Spleen (tissue), 11 donors: ENCODE data around the gene DTL. TPM values are rescaled to one million over a fixed set of nuclear protein-coding genes. Genes with fewer than 3 reads are reported as not detected.

Experiments used
- DNase-seq: peaks from one replicate; pipeline ENCODE4 v3.0.0-alpha.2; 2020
- H3K27ac ChIP-seq, 8 donors: fragments of 200-600 bp; sonication (generic) in 7 of 8; 1 replicate in 4 of 8; 2 replicates in 4 of 8; pipeline versions ENCODE4 v1.5.0 to v1.8.0; 2016 to 2021; ENCODE audit warnings: inconsistent platforms in 4 of 8, mild to moderate bottlenecking in 4 of 8, moderate library complexity in 1 of 8
- H3K27me3 ChIP-seq, 7 donors: fragments of 200-600 bp; sonication (generic) in 6 of 7; replicated peaks in 1 of 7; 1 replicate in 4 of 7; 2 replicates in 3 of 7; pipeline versions ENCODE4 v1.5.0 to v1.8.0; 2016 to 2021; ENCODE audit warnings: inconsistent platforms in 3 of 7, mild to moderate bottlenecking in 1 of 7
- H3K36me3 ChIP-seq, 6 donors: fragments of 200-600 bp; sonication (generic) in 5 of 6; 1 replicate in 4 of 6; 2 replicates in 2 of 6; pipeline versions ENCODE4 v1.5.0 to v1.8.0; 2016 to 2021; ENCODE audit warnings: inconsistent platforms in 2 of 6
- H3K4me1 ChIP-seq, 6 donors: fragments of 200-600 bp; sonication (generic) in 5 of 6; 1 replicate in 3 of 6; 2 replicates in 3 of 6; pipeline versions ENCODE4 v1.5.0 to v1.8.0; 2016 to 2021; ENCODE audit warnings: inconsistent platforms in 3 of 6
- H3K4me3 ChIP-seq, 8 donors: fragments of 200-600 bp; sonication (generic) in 7 of 8; 1 replicate in 4 of 8; 2 replicates in 4 of 8; pipeline versions ENCODE4 v1.5.0 to v1.8.0; 2016 to 2021; ENCODE audit warnings: inconsistent platforms in 4 of 8, mild to moderate bottlenecking in 4 of 8, moderate library complexity in 2 of 8
- H3K9me3 ChIP-seq, 8 donors: fragments of 200-600 bp; sonication (generic) in 7 of 8; 1 replicate in 4 of 8; 2 replicates in 4 of 8; pipeline versions ENCODE4 v1.5.0 to v1.8.0; 2016 to 2021; ENCODE audit warnings: inconsistent platforms in 4 of 8
- CTCF ChIP-seq, 11 experiments: fragments of 200-600 bp in 7 of 11; fragments of 450-650 bp in 4 of 11; sonication (generic) in 4 of 11; IDR thresholded peaks in 8 of 11; conservative IDR thresholded peaks in 3 of 11; 1 replicate in 7 of 11; 2 replicates in 4 of 11; pipeline versions ENCODE4 v1.4.0 to v1.8.0; 2016 to 2021; ENCODE audit warnings: antibody characterized with exemption in 11 of 11, inconsistent platforms in 4 of 11, mild to moderate bottlenecking in 1 of 11
- POLR2A ChIP-seq, 3 donors: fragments of 450-650 bp; IDR thresholded peaks; one replicate each; pipeline ENCODE4 v1.5.1; 2017; ENCODE audit warnings: antibody characterized with exemption in 3 of 3, mild to moderate bottlenecking in 1 of 3
- POLR2AphosphoS5 ChIP-seq, 3 donors: sonication (generic); formaldehyde crosslinking; IDR thresholded peaks; one replicate each; pipeline ENCODE4 v1.5.1; 2017; ENCODE audit warnings: antibody characterized with exemption in 3 of 3
- WGBS, 5 donors: extraction: QIAGEN DNeasy Blood & Tissue Kit in 3 of 5; methylation state at CpG; one replicate each; pipeline versions ENCODE4 v1.1.5 to v1.1.7; 2013 to 2018; 5-methylcytosine and 5-hydroxymethylcytosine counted together
- intact Hi-C: fragments of 100-400 bp; cut with DNase I; formaldehyde crosslinking; loops from one replicate; pipeline ENCODE4 v1.15.0; 2023; ENCODE audit warnings: low total_unique reads
- polyA plus RNA-seq, 3 donors: library from polyadenylated mRNA; stranded (reverse); fragments of 200-250 nt; gene quantifications; one replicate each; pipeline ENCODE4 v1.2.1, GENCODE V29; 2013
- total RNA-seq, 7 donors: library from RNA; depleted of rRNA in 3 of 7; stranded (reverse); fragments of >200 nt in 3 of 7; fragmentation: NEBNext Ultra II Directional in 4 of 7; extraction: Animal tissue kit (Norgen Biotek cat#: 25700) in 4 of 7; gene quantifications; one replicate each; pipeline versions ENCODE4 v1.1.0 to v1.2.1, GENCODE V29; 2016 to 2021
- donor health status: healthy with polysubstance abuse.
- donor health status: DM: no; HTN: no; CAD: no; lungs with moderate emphysema.
- donor health status: DM: no; HTN: no; CAD: no.
- donor health status: Bipolar disorder and iron deficiency.
- donor health status: healthy.
- donor health status: DM: no; HTN: no; CAD: no.
- donor health status: DM: yes; HTN: yes; CAD: no.

Gene DTL
- total and polyA plus RNA-seq, 10 donors: 0.76 to 15.7 (median 9.2) TPM

GRCh38 chr1:212030936-212031528 is 4.5 kb upstream of the DTL start:
- Histone ChIP-seq H3K4me1 (peaks cover 13 to 74% (median 39%) of the 10 kb centered on the region in 6 donors), H3K27ac (no peak overlapping the region), H3K27me3 (no peaks in the 10 kb centered on the region), H3K4me3 (no peak overlapping the region), H3K9me3 (no peaks in the 10 kb centered on the region), H3K36me3 (peaks cover 0 to 3% (median 0%) of the 10 kb centered on the region in 6 donors)
- intact Hi-C loops: loop anchor here (10.0 kb wide), 2 partner anchors 196 to 356 kb away; partner anchors contain the start of genes LPGAT1 and NEK2
- TF ChIP-seq POLR2AphosphoS5 (IDR thresholded peaks at IDR 0.05) (no peak), CTCF (IDR thresholded peaks at IDR 0.05 in 8 of 11, conservative IDR thresholded peaks at IDR 0.05 in 3 of 11) (no peak), POLR2A (IDR thresholded peaks at IDR 0.05) (no peak)
- WGBS, 5 donors: 68 to 84% (median 70%) methylated on average over 1 of the region's 1 CpG
- no peak for DNase-seq

- 4 to 9% (median 6%) methylated on average over 13 of the region's 13 CpGs for WGBS, 5 donors
- Histone ChIP-seq H3K4me3 (peak overlapping the region; percentile 47 to 77 (median 65)), H3K27me3 (no peaks in the 10 kb centered on the region), H3K4me1 (peaks cover 18 to 76% (median 49%) of the 10 kb centered on the region in 6 donors), H3K9me3 (no peaks in the 10 kb centered on the region), H3K36me3 (no peaks in the 10 kb centered on the region), H3K27ac (peak overlapping the region; percentile 83 to 93 (median 90))
- intact Hi-C loops: loop anchor here (10.0 kb wide), 2 partner anchors 200 to 360 kb away; partner anchors contain the start of genes LPGAT1 and NEK2
- TF ChIP-seq POLR2A (IDR thresholded peaks at IDR 0.05) (no peak), CTCF (IDR thresholded peaks at IDR 0.05 in 8 of 11, conservative IDR thresholded peaks at IDR 0.05 in 3 of 11) (no peak), POLR2AphosphoS5 (IDR thresholded peaks at IDR 0.05) (no peak)
- DNase-seq: no peak
Measured at GRCh38 chr1:212034516-212035122, 929 bp upstream of the DTL start.

GRCh38 chr1:212035835-212036605 is 472 bp downstream of the DTL start:
- peak overlapping the region; percentile 47 to 77 (median 65) for H3K4me3 ChIP-seq
- intact Hi-C loops: loop anchor here (10.0 kb wide), 2 partner anchors 201 to 361 kb away; partner anchors contain the start of genes LPGAT1 and NEK2
- H3K9me3 ChIP-seq: no peaks in the 10 kb centered on the region
- peak overlapping the region in 7 of 8 donors; percentile 83 to 93 (median 91) for H3K27ac ChIP-seq
- no peaks in the 10 kb centered on the region for H3K36me3 ChIP-seq
- 0 to 1% (median 1%) methylated on average over 32 of the region's 32 CpGs for WGBS, 5 donors
- TF ChIP-seq POLR2A (IDR thresholded peaks at IDR 0.05) (no peak), CTCF (IDR thresholded peaks at IDR 0.05 in 8 of 11, conservative IDR thresholded peaks at IDR 0.05 in 3 of 11) (no peak), POLR2AphosphoS5 (IDR thresholded peaks at IDR 0.05) (no peak)
- H3K27me3 ChIP-seq: no peaks in the 10 kb centered on the region
- no peak for DNase-seq
- peaks cover 18 to 63% (median 42%) of the 10 kb centered on the region in 6 donors for H3K4me1 ChIP-seq
